IMR-90 (cell line): ENCODE results near the gene CLASP1. TPM values are rescaled to one million over a fixed set of nuclear protein-coding genes. Genes with fewer than 3 reads are reported as not detected.

Experiments used
- ATAC-seq: fragments of 200-7000 bp; cut with Tn5 transposase; 2 replicates; pipeline ENCODE4 v1.9.1; 2020; ENCODE audit warnings: low read depth, mild to moderate bottlenecking, moderate library complexity
- BruUV-seq: library from RNA; stranded (reverse); fragments of 400-500 nt; replicated peaks from 2 replicates; lab custom pipeline; 2021; lab: Mats Ljungman, UMichigan
- CTCF ChIA-PET: fragments of 300-600 bp; formaldehyde crosslinking; extraction: SDS; loops from one replicate; lab custom pipeline; 2021; ENCODE audit warnings: antibody characterized with exemption; lab: Yijun Ruan, JAX
- POLR2A ChIA-PET: fragments of 300-600 bp; sonication (Branson Sonifier 250); formaldehyde crosslinking; loops from one replicate; lab custom pipeline; 2022; ENCODE audit warnings: antibody characterized with exemption; ENCODE audit not compliant: unreplicated experiment; lab: Charles Lee
- DNase-seq: peaks from one replicate; pipeline ENCODE4 v3.0.0; 2013
- H2AFZ ChIP-seq: replicated peaks from 2 replicates; pipeline ENCODE3; 2013; ENCODE audit warnings: low read length, mild to moderate bottlenecking; ENCODE audit not compliant: poor library complexity
- H2AK5ac ChIP-seq: 2 replicates; pipeline ENCODE4 v1.6.1; 2013; ENCODE audit warnings: low read depth, low read length, inconsistent platforms
- H2AK9ac ChIP-seq: replicated peaks from 2 replicates; pipeline ENCODE3; 2013; ENCODE audit warnings: mild to moderate bottlenecking, low read depth, low read length, moderate library complexity; ENCODE audit not compliant: poor library complexity
- H2BK120ac ChIP-seq: 2 replicates; pipeline ENCODE4 v1.6.1; 2013; ENCODE audit warnings: low read depth, low read length, inconsistent platforms
- H2BK15ac ChIP-seq: 3 replicates; pipeline ENCODE4 v1.6.1; 2013; ENCODE audit warnings: low read depth, low read length, inconsistent platforms
- H2BK20ac ChIP-seq: 2 replicates; pipeline ENCODE4 v1.6.1; 2013; ENCODE audit warnings: low read depth, mild to moderate bottlenecking, inconsistent platforms, low read length, moderate library complexity
- H2BK5ac ChIP-seq: 2 replicates; pipeline ENCODE4 v1.6.1; 2013; ENCODE audit warnings: mild to moderate bottlenecking, low read depth, low read length, inconsistent platforms; ENCODE audit not compliant: poor library complexity, severe bottlenecking
- H3K14ac ChIP-seq: replicated peaks from 2 replicates; pipeline ENCODE4 v1.6.1; 2013; ENCODE audit warnings: low read depth, low read length, inconsistent platforms
- H3K18ac ChIP-seq: 2 replicates; pipeline ENCODE4 v1.6.1; 2013; ENCODE audit warnings: low read depth, low read length, control low read depth
- H3K23ac ChIP-seq: 2 replicates; pipeline ENCODE4 v1.6.1; 2013; ENCODE audit warnings: low read depth, low read length, inconsistent platforms
- H3K27ac ChIP-seq: 2 replicates; pipeline ENCODE4 v1.5.1; 2013; ENCODE audit warnings: mild to moderate bottlenecking, control low read depth, low read length; ENCODE audit not compliant: insufficient read depth
- H3K27me3 ChIP-seq: 2 replicates; pipeline ENCODE4 v1.6.1; 2013; ENCODE audit warnings: low read length; ENCODE audit not compliant: control insufficient read depth, insufficient read depth
- H3K36me3 ChIP-seq: 2 replicates; pipeline ENCODE4 v1.6.1; 2013; ENCODE audit warnings: low read length, mixed read lengths; ENCODE audit not compliant: control insufficient read depth, insufficient read depth
- H3K4ac ChIP-seq: 2 replicates; pipeline ENCODE4 v1.6.1; 2013; ENCODE audit warnings: low read depth, low read length, inconsistent platforms
- H3K4me1 ChIP-seq: 2 replicates; pipeline ENCODE4 v1.6.1; 2013; ENCODE audit warnings: low read length, mixed read lengths; ENCODE audit not compliant: control insufficient read depth, insufficient read depth
- H3K4me2 ChIP-seq: 2 replicates; pipeline ENCODE4 v1.6.1; 2013; ENCODE audit warnings: low read depth, mild to moderate bottlenecking, control low read depth, low read length, moderate library complexity
- H3K4me3 ChIP-seq: 2 replicates; pipeline ENCODE4 v1.5.1; 2013; ENCODE audit warnings: low read depth, mild to moderate bottlenecking, control low read depth, low read length, moderate library complexity; ENCODE audit not compliant: insufficient read depth
- H3K56ac ChIP-seq: 2 replicates; pipeline ENCODE4 v1.6.1; 2013; ENCODE audit warnings: low read length, inconsistent platforms; ENCODE audit not compliant: insufficient read depth; ENCODE audit errors: extremely low read depth
- H3K79me1 ChIP-seq, 2 experiments: 2 replicates each; pipeline ENCODE4 v1.6.1; 2013; ENCODE audit warnings: low read length in 2 of 2, inconsistent platforms in 1 of 2, low read depth in 1 of 2
- H3K9ac ChIP-seq: 2 replicates; pipeline ENCODE4 v1.6.1; 2013; ENCODE audit warnings: low read depth, low read length, control low read depth
- H3K9me1 ChIP-seq: 2 replicates; pipeline ENCODE4 v1.6.1; 2013; ENCODE audit warnings: low read length, inconsistent platforms; ENCODE audit not compliant: insufficient read depth
- H3K9me3 ChIP-seq: 2 replicates; pipeline ENCODE4 v1.6.1; 2013; ENCODE audit warnings: low read length; ENCODE audit not compliant: control insufficient read depth, insufficient read depth
- H4K20me1 ChIP-seq: 2 replicates; pipeline ENCODE4 v1.6.1; 2013; ENCODE audit warnings: low read length, inconsistent platforms; ENCODE audit not compliant: insufficient read depth
- H4K5ac ChIP-seq: 2 replicates; pipeline ENCODE4 v1.6.1; 2013; ENCODE audit warnings: mild to moderate bottlenecking, low read depth, low read length, control low read depth
- H4K8ac ChIP-seq, 2 experiments: 2 replicates each; pipeline ENCODE4 v1.6.1; 2013; ENCODE audit warnings: low read depth in 2 of 2, low read length in 2 of 2, control low read depth in 1 of 2, inconsistent platforms in 1 of 2
- H4K91ac ChIP-seq: 2 replicates; pipeline ENCODE4 v1.6.1; 2013; ENCODE audit warnings: low read depth, low read length, inconsistent platforms; ENCODE audit not compliant: insufficient read depth
- BHLHE40 ChIP-seq: fragments of 150-350 bp; IDR thresholded peaks from 2 replicates; pipeline ENCODE4 v1.6.1; 2016; ENCODE audit warnings: mild to moderate bottlenecking, low read depth, low read length
- CHD1 ChIP-seq: IDR thresholded peaks from 2 replicates; pipeline ENCODE4 v1.6.1; 2012; ENCODE audit warnings: low read depth, low read length, improper control_type of control experiment
- CTCF ChIP-seq: conservative IDR thresholded peaks from 2 replicates; pipeline ENCODE4 v1.5.1; 2012; ENCODE audit warnings: mild to moderate bottlenecking, low read depth, low read length, improper control_type of control experiment
- MAFK ChIP-seq: IDR thresholded peaks from 2 replicates; pipeline ENCODE4 v1.6.1; 2012; ENCODE audit warnings: low read depth, low read length, improper control_type of control experiment
- MAZ ChIP-seq: IDR thresholded peaks from 2 replicates; pipeline ENCODE4 v1.6.1; 2012; ENCODE audit warnings: low read depth, mild to moderate bottlenecking, low read length, improper control_type of control experiment, moderate library complexity, borderline replicate concordance
- NFE2L2 ChIP-seq: fragments of 150-350 bp; IDR thresholded peaks from 2 replicates; pipeline ENCODE4 v1.6.1; 2016; ENCODE audit warnings: low read depth, mild to moderate bottlenecking, low read length
- POLR2A ChIP-seq: IDR thresholded peaks from 2 replicates; pipeline ENCODE4 v1.6.1; 2012; ENCODE audit warnings: mild to moderate bottlenecking, low read depth, low read length
- RAD21 ChIP-seq: IDR thresholded peaks from 2 replicates; pipeline ENCODE4 v1.6.1; 2012; ENCODE audit warnings: low read length, improper control_type of control experiment
- RFX5 ChIP-seq: IDR thresholded peaks from 2 replicates; pipeline ENCODE4 v1.8.0; 2012; ENCODE audit warnings: low read depth, mild to moderate bottlenecking, low read length, moderate library complexity
- SMC3 ChIP-seq: fragments of 150-350 bp; IDR thresholded peaks from 2 replicates; pipeline ENCODE4 v1.6.1; 2016; ENCODE audit warnings: low read depth, mild to moderate bottlenecking, antibody characterized with exemption, low read length, moderate library complexity
- USF2 ChIP-seq: fragments of 150-350 bp; IDR thresholded peaks from 2 replicates; pipeline ENCODE4 v1.6.1; 2017; ENCODE audit warnings: mild to moderate bottlenecking, antibody characterized with exemption, low read length, low read depth
- WGBS, 2 experiments: methylation state at CpG; one replicate each; pipeline versions ENCODE4 v1.1.5 to v1.1.7; 2013; ENCODE audit warnings: missing lambda C conversion rate in 2 of 2; ENCODE audit not compliant: insufficient read length in 1 of 2; ENCODE audit errors: extremely low coverage in 2 of 2; 5-methylcytosine and 5-hydroxymethylcytosine counted together
- dilution Hi-C: fragments of 300-500 bp; cut with HindIII; formaldehyde crosslinking; loops from one replicate; pipeline ENCODE4 v1.14.3; 2018; ENCODE audit warnings: low sequenced_read_pairs; ENCODE audit not compliant: unreplicated experiment
- in situ Hi-C: fragments of 300-500 bp; cut with MboI; formaldehyde crosslinking; loops from 3 replicates; pipeline ENCODE4 v1.14.3; 2019; ENCODE audit warnings: low sequenced_read_pairs, inconsistent platforms, mixed read lengths
- intact Hi-C: fragments of 100-400 bp; cut with micrococcal nuclease; formaldehyde crosslinking; loops from 2 replicates; pipeline ENCODE4 v1.10.0; 2022
- polyA plus RNA-seq, 3 experiments: library from polyadenylated mRNA; depleted of rRNA; stranded (reverse); fragments of >200 nt; gene quantifications; 2 replicates each; pipeline ENCODE4 v1.2.3, GENCODE V29; 2012; ENCODE audit warnings: low replicate concordance in 1 of 3
- total RNA-seq: library from RNA; depleted of rRNA; stranded (reverse); fragments of >200 nt; gene quantifications from 2 replicates; pipeline ENCODE4 v1.2.3, GENCODE V29; 2012

The CLASP1 gene
- total and polyA plus RNA-seq, 2 of the 4 experiments (the other 2 are of a cell fraction), result 12.3 to 33.7 TPM

- intact Hi-C loops, result no loop called here
- CTCF ChIA-PET, result no interaction called here
- BruUV-seq, result no TSS peak
Measured at GRCh38 chr2:121419081-121419699, 230.1 kb downstream of the CLASP1 start.

More at GRCh38 chr2:121419081-121419699, 230.1 kb downstream of the CLASP1 start:
- Histone ChIP-seq H3K4me2 (no peak overlapping the region), H3K27me3 (no peaks in the 10 kb centered on the region), H3K79me1 (peaks cover 17 to 20% of the 10 kb centered on the region in 2 experiments), H2AK5ac (no peak overlapping the region), H3K4ac (no peak overlapping the region), H4K8ac (no peak overlapping the region), H3K36me3 (peaks cover 19% of the 10 kb centered on the region), H2BK15ac (no peak overlapping the region), H3K18ac (no peak overlapping the region), H3K9me3 (no peaks in the 10 kb centered on the region), H3K9ac (no peak overlapping the region), H2BK20ac (no peak overlapping the region), H3K14ac (no peak overlapping the region), H2AK9ac (no peak overlapping the region), H2AFZ (no peak overlapping the region), H3K4me3 (no peak overlapping the region), H3K9me1 (peaks cover 9% of the 10 kb centered on the region), H3K56ac (no peak overlapping the region), H2BK5ac (no peak overlapping the region), H2BK120ac (no peak overlapping the region), H3K4me1 (no peaks in the 10 kb centered on the region), H4K91ac (no peak overlapping the region), H4K20me1 (no peaks in the 10 kb centered on the region), H3K23ac (no peak overlapping the region), H4K5ac (no peak overlapping the region), H3K27ac (no peak overlapping the region)
- in situ Hi-C loops, result loop anchor here (10.0 kb wide), 1 partner anchor 106 kb away; no protein-coding TSS in a partner anchor
- ATAC-seq, result no peak
- dilution Hi-C loops, result no loop called here
- TF ChIP-seq CTCF (no peak), USF2 (no peak), CHD1 (no peak), SMC3 (no peak), MAFK (no peak), NFE2L2 (no peak), RFX5 (no peak), POLR2A (no peak), MAZ (no peak), RAD21 (no peak), BHLHE40 (no peak)
- DNase-seq, result no peak
- POLR2A ChIA-PET, result no interaction called here
- no CpG with 5 or more reads among the region's 3 CpGs for WGBS, 2 experiments
